ENCODE data around the gene IFT20.
A peak's percentile ranks its signal among the peaks of the same experiment; 100 is the strongest.

The IFT20 gene

GRCh38 chr17:28334666-28335200, 539 bp downstream of the IFT20 start:
- DNase-seq = no peak

DNA sequence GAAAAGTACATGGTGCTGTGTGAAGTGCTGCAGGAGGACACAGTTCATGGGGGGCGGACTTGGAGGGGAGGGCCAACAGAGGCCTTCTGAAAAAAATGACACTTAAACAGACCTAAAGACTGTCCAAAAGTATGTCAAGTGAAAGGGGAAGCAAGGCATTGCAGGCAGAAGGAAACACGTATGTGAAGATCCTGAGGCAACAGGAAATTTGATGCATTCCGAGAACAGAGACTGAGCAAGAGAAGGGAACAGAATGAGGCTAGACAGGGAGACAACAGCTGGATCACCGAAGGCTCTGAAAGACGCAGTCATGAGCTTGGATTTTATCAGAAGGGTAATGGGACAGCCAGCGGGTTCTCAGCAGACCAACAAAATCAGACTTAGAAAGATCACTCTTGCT, 1.1 kb downstream of the IFT20 start:
- DNase-seq = no peak

DNA sequence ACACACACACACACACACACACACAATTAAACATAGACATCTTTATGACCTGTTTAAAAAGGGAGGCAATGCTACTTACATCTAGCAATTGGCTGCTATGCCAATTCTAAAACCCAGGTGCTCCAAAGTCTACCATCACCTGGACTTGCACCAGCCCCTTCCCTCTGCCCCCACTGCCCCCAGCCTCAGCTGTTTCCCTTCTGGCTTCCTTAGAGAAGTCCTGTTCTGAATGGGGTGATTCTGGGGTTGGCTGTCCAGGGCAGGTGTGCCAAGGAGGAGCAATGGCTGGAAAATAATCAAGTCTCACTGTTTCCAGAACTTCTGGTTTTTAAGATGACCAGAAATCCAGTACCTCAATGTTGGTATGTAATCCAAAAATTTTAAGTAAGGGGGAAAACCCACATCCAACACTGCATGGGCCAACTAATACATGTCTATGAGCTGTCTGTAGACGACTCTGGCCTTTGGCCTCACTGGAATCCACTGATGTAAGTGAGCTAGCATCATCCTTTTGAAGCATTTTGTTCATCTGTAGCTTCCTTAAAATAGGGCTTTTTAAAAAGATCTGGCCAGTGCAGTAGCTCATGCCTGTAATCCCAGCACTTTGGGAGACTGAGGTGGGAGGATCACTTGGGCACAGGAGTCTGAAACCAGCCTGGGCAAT, 2.1 kb downstream of the IFT20 start:
- no peak for DNase-seq

- DNase-seq = no peak
Observed at GRCh38 chr17:28331891-28332420, 3.3 kb downstream of the IFT20 start.

GRCh38 chr17:28330671-28331070, 4.6 kb downstream of the IFT20 start:
- DNase-seq = no peak

- DNase-seq = no peak
Observed at GRCh38 chr17:28328325-28328724, 6.9 kb downstream of the IFT20 start.

DNA sequence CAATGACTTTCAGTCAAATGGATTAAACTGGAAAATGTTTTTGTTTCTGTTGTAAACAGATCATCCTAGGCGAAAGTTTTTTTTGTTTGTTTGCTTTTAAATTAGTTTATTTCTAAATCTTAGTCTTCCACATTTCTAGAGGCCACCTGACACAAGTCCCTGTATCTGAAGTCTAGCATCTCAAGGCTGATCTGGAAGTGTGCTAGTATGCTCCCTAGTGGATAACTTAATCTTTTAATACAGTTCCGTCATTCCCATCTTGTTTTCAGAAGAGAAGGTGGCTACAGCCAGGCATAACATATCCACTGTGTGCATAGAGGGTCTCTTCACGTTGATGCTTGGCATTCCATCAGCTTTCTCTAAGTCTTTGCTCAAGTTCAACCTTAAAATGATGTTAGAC, 7.6 kb downstream of the IFT20 start:
- no peak for DNase-seq

GRCh38 chr17:28327031-28327607, 8.2 kb downstream of the IFT20 start:
- no peak for DNase-seq

- no peak for DNase-seq
Observed at GRCh38 chr17:28326114-28326513, 9.2 kb downstream of the IFT20 start.

DNA sequence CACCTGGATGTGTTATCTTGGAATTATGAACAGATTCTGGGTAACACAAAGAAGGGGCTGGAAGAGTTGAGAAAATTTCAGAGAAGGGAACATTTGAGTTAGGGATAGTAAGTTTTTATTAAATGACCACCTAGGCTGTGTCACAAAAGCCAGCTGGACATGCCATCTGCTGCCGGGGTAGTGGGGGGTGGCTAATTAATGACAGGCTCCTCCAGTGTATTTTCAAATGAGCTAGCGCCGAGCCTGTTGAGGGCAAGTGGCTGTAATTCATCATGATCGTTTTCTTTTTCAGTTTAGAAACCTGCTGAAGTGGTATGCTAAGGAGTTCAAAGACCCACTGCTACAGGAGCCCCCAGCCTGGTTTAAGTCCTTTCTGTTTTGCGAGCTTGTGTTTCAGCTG, 10.1 kb downstream of the IFT20 start:
- no peak for DNase-seq

DNA sequence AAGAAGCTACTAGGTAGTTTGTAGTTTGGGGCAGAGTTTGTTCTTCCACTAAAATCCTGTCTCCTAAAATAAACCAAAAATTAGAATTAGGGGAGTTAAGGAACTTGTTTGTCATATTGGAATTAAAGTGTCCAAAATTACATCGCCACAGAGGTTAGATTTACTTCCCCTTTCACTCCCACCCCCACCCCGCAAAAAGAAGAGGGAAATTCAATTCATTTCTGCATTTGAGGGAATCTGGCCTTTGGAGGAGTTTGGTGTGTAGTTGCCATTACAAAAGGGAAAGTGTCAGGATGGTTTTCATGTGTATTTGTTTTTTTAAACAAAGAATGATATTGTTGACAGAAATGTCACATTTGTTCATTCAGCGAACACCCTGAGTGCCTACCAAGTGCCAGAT, 10.5 kb downstream of the IFT20 start:
- DNase-seq = no peak

- DNase-seq = no peak
Observed at GRCh38 chr17:28324267-28324745, 11.0 kb downstream of the IFT20 start.

- DNase-seq = no peak
Observed at GRCh38 chr17:28320215-28321061, 14.8 kb downstream of the IFT20 start.

GRCh38 chr17:28319598-28319935, 15.7 kb downstream of the IFT20 start:
- no peak for DNase-seq

DNA sequence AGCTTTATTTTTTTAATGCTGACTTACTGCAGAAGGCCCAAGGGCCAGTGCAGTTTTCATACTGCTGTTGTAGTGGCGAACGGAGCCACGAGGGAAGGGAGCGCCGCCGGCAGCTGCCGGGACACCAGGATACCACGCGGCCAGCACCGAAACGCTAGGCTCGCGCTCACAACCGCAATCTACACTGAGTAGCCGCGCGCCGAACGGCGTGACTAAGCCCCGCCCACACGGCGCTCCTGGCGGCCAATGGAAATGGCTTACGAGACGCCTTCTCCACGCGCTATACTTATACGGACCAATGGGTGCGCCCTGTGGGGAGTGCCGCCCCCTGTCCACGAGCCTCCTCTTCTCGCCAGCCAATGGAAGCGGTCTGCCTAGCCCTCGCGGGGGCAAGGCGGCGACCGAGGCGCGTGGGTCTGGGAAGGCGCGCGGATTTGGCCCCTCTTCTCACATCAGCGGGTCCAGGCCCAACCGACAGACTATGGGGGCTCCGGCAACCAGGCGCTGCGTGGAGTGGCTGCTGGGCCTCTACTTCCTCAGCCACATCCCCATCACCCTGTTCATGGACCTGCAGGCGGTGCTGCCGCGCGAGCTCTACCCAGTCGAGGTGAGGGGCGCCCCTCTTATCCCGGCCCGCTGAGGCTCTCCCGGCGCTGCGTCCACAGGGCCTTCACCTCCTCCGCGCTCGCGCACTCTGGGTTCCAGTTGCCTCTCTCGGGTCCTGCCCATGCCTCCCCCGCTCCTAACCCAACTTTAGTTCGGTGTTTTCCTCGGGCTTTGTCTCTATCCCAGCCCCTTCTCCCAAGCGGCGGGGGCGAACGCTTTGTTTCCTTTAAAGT, 16.3 kb downstream of the IFT20 start, which contains the start of gene TMEM97:
Gene TMEM97, plus strand, starts transcription at position 442 of the 839 bp plus-strand sequence. Its CDS starts 40 bp downstream, at position 482.
- DNase-seq = peak; percentile 87

DNA sequence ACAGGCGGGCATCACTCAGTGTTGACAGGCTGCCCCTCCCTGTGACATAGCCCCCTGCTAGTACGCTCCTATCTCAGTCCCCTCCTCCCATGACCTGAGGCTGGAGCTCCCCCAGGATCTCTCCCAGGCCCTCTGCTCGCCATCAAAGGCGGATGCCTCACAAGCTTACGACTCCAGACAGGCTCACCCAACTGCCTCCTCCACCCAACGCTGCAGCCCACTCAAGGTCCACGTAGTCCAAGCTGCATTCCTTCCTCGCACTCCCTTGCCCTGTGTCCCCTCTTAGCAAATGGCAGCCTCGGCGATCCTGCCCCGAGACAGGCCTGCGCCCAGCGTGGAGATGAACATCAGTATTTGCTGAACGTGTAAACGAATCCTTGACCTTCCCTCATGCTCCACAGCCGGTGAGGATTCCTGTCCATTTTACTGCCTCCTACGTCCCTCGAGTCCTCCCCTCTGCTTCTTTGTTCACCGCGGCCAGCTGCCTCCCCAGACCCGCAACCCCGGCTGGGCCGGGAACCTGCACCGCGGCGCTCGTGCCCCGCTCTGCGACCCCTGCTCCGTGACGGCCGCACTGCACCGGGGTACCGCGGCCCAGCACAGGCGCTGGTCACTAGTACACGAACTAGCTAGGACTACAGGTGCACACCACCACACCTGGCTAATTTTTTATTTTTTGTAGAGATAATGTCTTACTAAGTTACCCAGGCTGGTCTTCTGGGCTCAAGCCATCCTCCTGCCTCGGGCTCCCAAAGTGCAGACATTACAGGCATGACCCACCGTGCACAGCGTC, 17.1 kb downstream of the IFT20 start:
- no peak for DNase-seq

- DNase-seq = no peak
Observed at GRCh38 chr17:28317099-28317965, 17.9 kb downstream of the IFT20 start.

DNA sequence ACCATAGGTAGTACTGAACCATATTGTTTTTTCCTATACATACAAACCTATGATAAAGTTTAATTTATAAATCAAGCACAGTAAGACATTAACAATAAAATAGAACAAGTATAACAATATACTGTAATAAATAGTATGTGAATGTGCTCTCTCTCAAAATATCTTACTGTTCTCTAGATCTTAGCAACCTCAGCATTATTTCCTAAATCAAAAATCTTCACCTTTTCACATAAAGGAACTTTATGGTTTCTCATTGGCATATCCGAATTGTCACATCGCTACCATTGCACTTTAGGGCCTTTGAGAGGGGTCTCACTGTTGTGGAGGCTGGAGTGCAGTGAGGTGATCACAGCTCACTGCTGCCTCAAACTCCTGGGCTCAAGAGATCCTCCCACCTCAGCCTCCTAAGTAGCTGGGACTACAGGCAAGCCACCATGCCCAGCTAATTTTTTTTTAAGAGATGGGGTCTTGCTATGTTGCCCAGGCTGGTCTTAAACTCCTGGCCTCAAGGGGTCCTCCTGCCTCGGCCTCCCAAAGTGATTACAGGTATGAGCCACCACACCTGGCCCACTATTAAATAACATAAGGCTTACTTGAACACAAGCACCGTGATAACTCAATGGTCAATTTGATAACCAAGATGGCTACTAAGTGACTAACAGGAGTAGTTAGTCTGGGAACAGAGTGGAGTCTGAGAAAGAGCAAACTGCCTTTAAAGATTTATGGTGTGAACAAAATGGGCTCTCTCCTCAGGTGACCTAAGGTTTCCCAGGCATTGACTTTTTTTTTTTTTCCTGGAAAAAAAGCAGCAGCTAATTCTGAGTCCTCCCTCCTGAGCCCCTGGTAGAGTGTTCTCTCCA, 19.2 kb downstream of the IFT20 start:
- no peak for DNase-seq

DNA sequence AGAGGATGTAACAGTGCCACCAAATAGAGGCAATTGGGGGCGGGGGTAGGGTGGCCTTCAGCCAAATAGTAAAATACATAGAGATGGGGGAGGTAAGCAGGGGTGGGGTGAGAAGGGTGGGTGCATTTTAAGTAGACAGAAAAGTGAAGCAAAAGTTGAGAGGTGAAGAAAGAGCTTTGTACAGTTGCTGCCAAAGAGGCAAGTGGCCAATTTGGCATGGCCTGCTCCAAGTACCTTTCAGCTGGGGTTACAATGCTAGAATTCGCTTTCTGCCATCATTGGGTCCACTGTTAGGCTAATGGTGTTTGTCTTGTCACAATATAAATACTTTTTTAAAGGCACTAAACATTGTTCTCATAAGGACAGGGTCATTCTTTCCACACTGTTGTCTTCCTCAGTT, 21.4 kb downstream of the IFT20 start:
- no peak for DNase-seq

Data from NCI-H2227 treated with DMSO at 0.1 percent for 48 hours (cell line).